Measurements from ENCODE around the gene GABRG3. TPM values are rescaled to one million over a fixed set of nuclear protein-coding genes. Genes with fewer than 3 reads are reported as not detected.

The GABRG3 gene
- total and polyA plus RNA-seq, 2 of the 4 experiments (the other 2 are of a cell fraction), result not detected

DNA sequence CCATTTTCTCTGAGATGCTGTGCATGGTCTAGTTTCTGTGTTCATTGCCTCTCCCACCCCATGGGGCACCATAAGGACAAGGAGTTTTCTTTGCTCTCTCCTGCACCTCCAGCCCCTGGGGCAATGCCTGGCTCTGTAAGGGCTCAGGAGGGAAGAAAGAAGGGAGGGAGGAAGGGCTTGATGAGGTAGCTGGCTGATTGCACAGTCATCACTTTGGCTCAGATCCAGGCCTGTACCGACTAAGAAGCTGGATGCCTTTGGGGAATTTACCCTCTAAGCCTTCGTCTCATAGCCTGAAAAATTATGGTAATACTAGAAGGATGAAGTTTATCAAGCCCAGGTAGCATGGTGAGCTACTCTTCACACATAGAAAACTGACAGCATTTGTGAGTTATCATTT, 382.9 kb downstream of the GABRG3 start:
- CTCF ChIA-PET, result no interaction called here
- DNase-seq, result no peak

More for the DNA sequence above, 382.9 kb downstream of the GABRG3 start:
- in situ Hi-C loops (cut with MboI; ENCODE audit: low sequenced_read_pairs), result no loop called here
- peaks cover 14% of the 10 kb centered on the region for H3K9me3 ChIP-seq (ENCODE audit: control insufficient read depth, insufficient read depth, low read length)
- H3K4me1 ChIP-seq (ENCODE audit: control insufficient read depth, insufficient read depth, low read length), result no peaks in the 10 kb centered on the region
- TF ChIP-seq RAD21 (IDR thresholded peaks at IDR 0.05; ENCODE audit: low read length), result no peak
- no peak for TF ChIP-seq MAZ (IDR thresholded peaks at IDR 0.05; ENCODE audit: borderline replicate concordance, low read depth, low read length)
- TF ChIP-seq, protein P1, sequence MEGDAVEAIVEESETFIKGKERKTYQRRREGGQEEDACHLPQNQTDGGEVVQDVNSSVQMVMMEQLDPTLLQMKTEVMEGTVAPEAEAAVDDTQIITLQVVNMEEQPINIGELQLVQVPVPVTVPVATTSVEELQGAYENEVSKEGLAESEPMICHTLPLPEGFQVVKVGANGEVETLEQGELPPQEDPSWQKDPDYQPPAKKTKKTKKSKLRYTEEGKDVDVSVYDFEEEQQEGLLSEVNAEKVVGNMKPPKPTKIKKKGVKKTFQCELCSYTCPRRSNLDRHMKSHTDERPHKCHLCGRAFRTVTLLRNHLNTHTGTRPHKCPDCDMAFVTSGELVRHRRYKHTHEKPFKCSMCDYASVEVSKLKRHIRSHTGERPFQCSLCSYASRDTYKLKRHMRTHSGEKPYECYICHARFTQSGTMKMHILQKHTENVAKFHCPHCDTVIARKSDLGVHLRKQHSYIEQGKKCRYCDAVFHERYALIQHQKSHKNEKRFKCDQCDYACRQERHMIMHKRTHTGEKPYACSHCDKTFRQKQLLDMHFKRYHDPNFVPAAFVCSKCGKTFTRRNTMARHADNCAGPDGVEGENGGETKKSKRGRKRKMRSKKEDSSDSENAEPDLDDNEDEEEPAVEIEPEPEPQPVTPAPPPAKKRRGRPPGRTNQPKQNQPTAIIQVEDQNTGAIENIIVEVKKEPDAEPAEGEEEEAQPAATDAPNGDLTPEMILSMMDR (conservative IDR thresholded peaks at IDR 0.05; ENCODE audit: low read depth, low read length), result no peak
- intact Hi-C loops (cut with micrococcal nuclease), result no loop called here
- H2BK5ac ChIP-seq (ENCODE audit: low read depth, low read length, poor library complexity, severe bottlenecking), result no peak overlapping the region
- no peak for ATAC-seq (ENCODE audit: low read depth)
- H3K23ac ChIP-seq (ENCODE audit: low read depth, low read length), result no peak overlapping the region
- no peak overlapping the region for H2AK9ac ChIP-seq (replicated peaks; ENCODE audit: low read depth, low read length, poor library complexity)
- H2BK120ac ChIP-seq (ENCODE audit: low read depth, low read length), result no peak overlapping the region
- H3K27me3 ChIP-seq (ENCODE audit: control insufficient read depth, insufficient read depth, low read length), result no peaks in the 10 kb centered on the region
- no peak overlapping the region for H4K5ac ChIP-seq (ENCODE audit: low read depth, low read length)
- POLR2A ChIA-PET (ENCODE audit: unreplicated experiment), result no interaction called here
- no peak overlapping the region for H4K91ac ChIP-seq (ENCODE audit: insufficient read depth, low read depth, low read length)
- H2AK5ac ChIP-seq (ENCODE audit: low read depth, low read length), result no peak overlapping the region
- H3K9me1 ChIP-seq (ENCODE audit: insufficient read depth, low read length), result no peaks in the 10 kb centered on the region
- no peak overlapping the region for H3K4me3 ChIP-seq (ENCODE audit: insufficient read depth, low read depth, low read length)
- no peak overlapping the region for H3K9ac ChIP-seq (ENCODE audit: low read depth, low read length)
- no peak overlapping the region for H3K56ac ChIP-seq (ENCODE audit: extremely low read depth, insufficient read depth, low read length)
- no peak overlapping the region for H3K14ac ChIP-seq (replicated peaks; ENCODE audit: low read depth, low read length)
- no TSS peak for BruUV-seq (replicated peaks)
- H2AFZ ChIP-seq (replicated peaks; ENCODE audit: low read length, poor library complexity), result no peak overlapping the region
- no peak overlapping the region for H3K4ac ChIP-seq (ENCODE audit: low read depth, low read length)
- no peak overlapping the region for H4K8ac ChIP-seq (ENCODE audit: low read depth in 2 of 2, low read length in 2 of 2)
- no peak overlapping the region for H3K27ac ChIP-seq (ENCODE audit: insufficient read depth, low read length)
- H3K79me1 ChIP-seq (ENCODE audit: low read depth in 1 of 2, low read length in 2 of 2), result no peaks in the 10 kb centered on the region
- H3K36me3 ChIP-seq (ENCODE audit: control insufficient read depth, insufficient read depth, low read length), result no peaks in the 10 kb centered on the region
- H2BK20ac ChIP-seq (ENCODE audit: low read depth, low read length), result no peak overlapping the region
- dilution Hi-C loops (cut with HindIII; ENCODE audit: low sequenced_read_pairs, unreplicated experiment), result no loop called here
- WGBS, 2 experiments (ENCODE audit: extremely low coverage in 2 of 2, insufficient read length in 1 of 2), result no CpG with 5 or more reads among the region's 2 CpGs
- H2BK15ac ChIP-seq (ENCODE audit: low read depth, low read length), result no peak overlapping the region
- no peak overlapping the region for H3K4me2 ChIP-seq (ENCODE audit: low read depth, low read length)
- no peak overlapping the region for H3K18ac ChIP-seq (ENCODE audit: low read depth, low read length)
- H4K20me1 ChIP-seq (ENCODE audit: insufficient read depth, low read length), result no peaks in the 10 kb centered on the region

Data from IMR-90 (cell line).